B cell (primary cell): ENCODE data around the gene SPEF1.

Experiments
- EZH2 ChIP-seq: IDR thresholded peaks from 2 replicates; pipeline ENCODE4 v1.6.1; 2012; ENCODE audit warnings: borderline replicate concordance, low read depth, mild to moderate bottlenecking, moderate library complexity, low read length; ENCODE audit not compliant: insufficient read depth, poor library complexity, severe bottlenecking
- TF ChIP-seq, protein P1 (sequence below): fragments of 200-600 bp; IDR thresholded peaks from one replicate; pipeline ENCODE4 v1.8.0; 2022; ENCODE audit warnings: antibody characterized with exemption, mild to moderate bottlenecking

DNA sequence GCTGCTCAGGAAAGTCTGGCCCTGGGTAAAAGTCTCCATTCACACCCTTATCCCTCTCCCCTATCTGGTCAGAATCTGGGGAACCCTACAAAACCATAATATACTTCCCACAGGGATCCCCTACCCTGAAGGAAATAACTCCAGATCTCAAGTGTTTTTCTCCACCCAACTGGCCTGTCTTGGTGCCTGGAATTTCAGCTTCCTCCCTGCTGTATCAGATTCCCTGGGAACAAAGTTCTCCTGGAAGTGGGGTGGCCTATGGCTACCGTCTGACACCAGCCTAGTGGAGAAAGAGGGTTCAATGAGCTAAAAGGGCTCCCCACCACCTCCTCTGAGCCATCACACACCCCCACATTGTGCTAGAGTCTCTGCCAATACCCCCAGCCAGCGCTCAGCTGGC lies 33.8 kb downstream of the SPEF1 start:
- TF ChIP-seq, protein P1, sequence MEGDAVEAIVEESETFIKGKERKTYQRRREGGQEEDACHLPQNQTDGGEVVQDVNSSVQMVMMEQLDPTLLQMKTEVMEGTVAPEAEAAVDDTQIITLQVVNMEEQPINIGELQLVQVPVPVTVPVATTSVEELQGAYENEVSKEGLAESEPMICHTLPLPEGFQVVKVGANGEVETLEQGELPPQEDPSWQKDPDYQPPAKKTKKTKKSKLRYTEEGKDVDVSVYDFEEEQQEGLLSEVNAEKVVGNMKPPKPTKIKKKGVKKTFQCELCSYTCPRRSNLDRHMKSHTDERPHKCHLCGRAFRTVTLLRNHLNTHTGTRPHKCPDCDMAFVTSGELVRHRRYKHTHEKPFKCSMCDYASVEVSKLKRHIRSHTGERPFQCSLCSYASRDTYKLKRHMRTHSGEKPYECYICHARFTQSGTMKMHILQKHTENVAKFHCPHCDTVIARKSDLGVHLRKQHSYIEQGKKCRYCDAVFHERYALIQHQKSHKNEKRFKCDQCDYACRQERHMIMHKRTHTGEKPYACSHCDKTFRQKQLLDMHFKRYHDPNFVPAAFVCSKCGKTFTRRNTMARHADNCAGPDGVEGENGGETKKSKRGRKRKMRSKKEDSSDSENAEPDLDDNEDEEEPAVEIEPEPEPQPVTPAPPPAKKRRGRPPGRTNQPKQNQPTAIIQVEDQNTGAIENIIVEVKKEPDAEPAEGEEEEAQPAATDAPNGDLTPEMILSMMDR = no peak
- TF ChIP-seq EZH2 = no peak
